Measurements from ENCODE around the gene VGLL4.

Gene VGLL4

GRCh38 chr3:11555211-11555782 lies 88.4 kb downstream of the VGLL4 start:
- Histone ChIP-seq H3K9me3 (ENCODE audit: control insufficient read depth in 2 of 2, low read length in 2 of 2) (no peaks in the 10 kb centered on the region), H3K36me3 (ENCODE audit: control insufficient read depth in 2 of 2, insufficient read depth in 2 of 2, low read length in 2 of 2) (peaks cover 16 to 21% of the 10 kb centered on the region in 2 donors), H3K27me3 (ENCODE audit: control insufficient read depth in 1 of 2, insufficient read depth in 2 of 2, low read length in 2 of 2) (no peaks in the 10 kb centered on the region), H3K4me3 (ENCODE audit: low read length in 2 of 2) (no peak overlapping the region), H3K9ac (ENCODE audit: low read length in 2 of 2) (no peak overlapping the region), H3K27ac (ENCODE audit: low read length) (no peak overlapping the region), H3K4me1 (ENCODE audit: control insufficient read depth, insufficient read depth, low read length) (peaks cover 46% of the 10 kb centered on the region)

- Histone ChIP-seq H3K4me1 (ENCODE audit: control insufficient read depth, insufficient read depth, low read length) (peaks cover 41% of the 10 kb centered on the region), H3K9ac (ENCODE audit: low read length in 2 of 2) (no peak overlapping the region), H3K27me3 (ENCODE audit: control insufficient read depth in 1 of 2, insufficient read depth in 2 of 2, low read length in 2 of 2) (no peaks in the 10 kb centered on the region), H3K4me3 (ENCODE audit: low read length in 2 of 2) (no peak overlapping the region), H3K36me3 (ENCODE audit: control insufficient read depth in 2 of 2, insufficient read depth in 2 of 2, low read length in 2 of 2) (peaks cover 16 to 21% of the 10 kb centered on the region in 2 donors), H3K27ac (ENCODE audit: low read length) (no peak overlapping the region), H3K9me3 (ENCODE audit: control insufficient read depth in 2 of 2, low read length in 2 of 2) (no peaks in the 10 kb centered on the region)
Measured at GRCh38 chr3:11554666-11555065, 89.0 kb downstream of the VGLL4 start.

- Histone ChIP-seq H3K9ac (ENCODE audit: low read length in 2 of 2) (no peak overlapping the region), H3K4me3 (ENCODE audit: low read length in 2 of 2) (no peak overlapping the region), H3K36me3 (ENCODE audit: control insufficient read depth in 2 of 2, insufficient read depth in 2 of 2, low read length in 2 of 2) (peaks cover 14 to 21% of the 10 kb centered on the region in 2 donors), H3K27me3 (ENCODE audit: control insufficient read depth in 1 of 2, insufficient read depth in 2 of 2, low read length in 2 of 2) (no peaks in the 10 kb centered on the region), H3K9me3 (ENCODE audit: control insufficient read depth in 2 of 2, low read length in 2 of 2) (no peaks in the 10 kb centered on the region), H3K4me1 (ENCODE audit: control insufficient read depth, insufficient read depth, low read length) (peaks cover 41% of the 10 kb centered on the region), H3K27ac (ENCODE audit: low read length) (peak overlapping the region; percentile 53)
Measured at GRCh38 chr3:11554236-11554610, 89.5 kb downstream of the VGLL4 start.

GRCh38 chr3:11553436-11554235 lies 90.1 kb downstream of the VGLL4 start:
- peaks cover 10 to 17% of the 10 kb centered on the region in 2 donors for H3K36me3 ChIP-seq (ENCODE audit: control insufficient read depth in 2 of 2, insufficient read depth in 2 of 2, low read length in 2 of 2)
- peak overlapping the region; percentile 53 for H3K27ac ChIP-seq (ENCODE audit: low read length)
- H3K9me3 ChIP-seq (ENCODE audit: control insufficient read depth in 2 of 2, low read length in 2 of 2), result no peaks in the 10 kb centered on the region
- H3K4me1 ChIP-seq (ENCODE audit: control insufficient read depth, insufficient read depth, low read length), result peaks cover 39% of the 10 kb centered on the region
- no peaks in the 10 kb centered on the region for H3K27me3 ChIP-seq (ENCODE audit: control insufficient read depth in 1 of 2, insufficient read depth in 2 of 2, low read length in 2 of 2)
- no peak overlapping the region for H3K4me3 ChIP-seq (ENCODE audit: low read length in 2 of 2)
- H3K9ac ChIP-seq (ENCODE audit: low read length in 2 of 2), result no peak overlapping the region

GRCh38 chr3:11552289-11553264 lies 91.1 kb downstream of the VGLL4 start:
- Histone ChIP-seq H3K27ac (ENCODE audit: low read length) (peak overlapping the region; percentile 53), H3K9me3 (ENCODE audit: control insufficient read depth in 2 of 2, low read length in 2 of 2) (no peaks in the 10 kb centered on the region), H3K9ac (ENCODE audit: low read length in 2 of 2) (no peak overlapping the region), H3K4me3 (ENCODE audit: low read length in 2 of 2) (no peak overlapping the region), H3K36me3 (ENCODE audit: control insufficient read depth in 2 of 2, insufficient read depth in 2 of 2, low read length in 2 of 2) (peaks cover 7 to 14% of the 10 kb centered on the region in 2 donors), H3K4me1 (ENCODE audit: control insufficient read depth, insufficient read depth, low read length) (peaks cover 33% of the 10 kb centered on the region), H3K27me3 (ENCODE audit: control insufficient read depth in 1 of 2, insufficient read depth in 2 of 2, low read length in 2 of 2) (no peaks in the 10 kb centered on the region)

- Histone ChIP-seq H3K36me3 (ENCODE audit: control insufficient read depth in 2 of 2, insufficient read depth in 2 of 2, low read length in 2 of 2) (peaks cover 7 to 11% of the 10 kb centered on the region in 2 donors), H3K4me1 (ENCODE audit: control insufficient read depth, insufficient read depth, low read length) (peaks cover 25% of the 10 kb centered on the region), H3K27me3 (ENCODE audit: control insufficient read depth in 1 of 2, insufficient read depth in 2 of 2, low read length in 2 of 2) (no peaks in the 10 kb centered on the region), H3K9me3 (ENCODE audit: control insufficient read depth in 2 of 2, low read length in 2 of 2) (no peaks in the 10 kb centered on the region), H3K4me3 (ENCODE audit: low read length in 2 of 2) (no peak overlapping the region), H3K9ac (ENCODE audit: low read length in 2 of 2) (no peak overlapping the region), H3K27ac (ENCODE audit: low read length) (no peak overlapping the region)
Measured at GRCh38 chr3:11551036-11551435, 92.7 kb downstream of the VGLL4 start.

- Histone ChIP-seq H3K27ac (ENCODE audit: low read length) (no peak overlapping the region), H3K4me3 (ENCODE audit: low read length in 2 of 2) (no peak overlapping the region), H3K27me3 (ENCODE audit: control insufficient read depth in 1 of 2, insufficient read depth in 2 of 2, low read length in 2 of 2) (no peaks in the 10 kb centered on the region), H3K36me3 (ENCODE audit: control insufficient read depth in 2 of 2, insufficient read depth in 2 of 2, low read length in 2 of 2) (peaks cover 5 to 6% of the 10 kb centered on the region in 2 donors), H3K9me3 (ENCODE audit: control insufficient read depth in 2 of 2, low read length in 2 of 2) (no peaks in the 10 kb centered on the region), H3K9ac (ENCODE audit: low read length in 2 of 2) (no peak overlapping the region), H3K4me1 (ENCODE audit: control insufficient read depth, insufficient read depth, low read length) (peaks cover 20% of the 10 kb centered on the region)
Measured at GRCh38 chr3:11549580-11550140, 94.1 kb downstream of the VGLL4 start.

GRCh38 chr3:11548721-11549131 lies 95.0 kb downstream of the VGLL4 start:
- Histone ChIP-seq H3K9ac (ENCODE audit: low read length in 2 of 2) (no peak overlapping the region), H3K4me3 (ENCODE audit: low read length in 2 of 2) (no peak overlapping the region), H3K27ac (ENCODE audit: low read length) (no peak overlapping the region), H3K36me3 (ENCODE audit: control insufficient read depth in 2 of 2, insufficient read depth in 2 of 2, low read length in 2 of 2) (no peaks in the 10 kb centered on the region), H3K9me3 (ENCODE audit: control insufficient read depth in 2 of 2, low read length in 2 of 2) (peaks cover 0 to 2% of the 10 kb centered on the region in 2 donors), H3K27me3 (ENCODE audit: control insufficient read depth in 1 of 2, insufficient read depth in 2 of 2, low read length in 2 of 2) (no peaks in the 10 kb centered on the region), H3K4me1 (ENCODE audit: control insufficient read depth, insufficient read depth, low read length) (peaks cover 15% of the 10 kb centered on the region)

GRCh38 chr3:11547498-11547897 lies 96.2 kb downstream of the VGLL4 start:
- H3K27me3 ChIP-seq (ENCODE audit: control insufficient read depth in 1 of 2, insufficient read depth in 2 of 2, low read length in 2 of 2), result no peaks in the 10 kb centered on the region
- no peaks in the 10 kb centered on the region for H3K36me3 ChIP-seq (ENCODE audit: control insufficient read depth in 2 of 2, insufficient read depth in 2 of 2, low read length in 2 of 2)
- no peak overlapping the region for H3K27ac ChIP-seq (ENCODE audit: low read length)
- peaks cover 0 to 2% of the 10 kb centered on the region in 2 donors for H3K9me3 ChIP-seq (ENCODE audit: control insufficient read depth in 2 of 2, low read length in 2 of 2)
- H3K9ac ChIP-seq (ENCODE audit: low read length in 2 of 2), result no peak overlapping the region
- H3K4me1 ChIP-seq (ENCODE audit: control insufficient read depth, insufficient read depth, low read length), result peaks cover 7% of the 10 kb centered on the region
- H3K4me3 ChIP-seq (ENCODE audit: low read length in 2 of 2), result no peak overlapping the region

GRCh38 chr3:11546657-11547302 lies 96.9 kb downstream of the VGLL4 start:
- no peaks in the 10 kb centered on the region for H3K27me3 ChIP-seq (ENCODE audit: control insufficient read depth in 1 of 2, insufficient read depth in 2 of 2, low read length in 2 of 2)
- no peak overlapping the region for H3K9ac ChIP-seq (ENCODE audit: low read length in 2 of 2)
- H3K4me3 ChIP-seq (ENCODE audit: low read length in 2 of 2), result no peak overlapping the region
- no peaks in the 10 kb centered on the region for H3K36me3 ChIP-seq (ENCODE audit: control insufficient read depth in 2 of 2, insufficient read depth in 2 of 2, low read length in 2 of 2)
- H3K4me1 ChIP-seq (ENCODE audit: control insufficient read depth, insufficient read depth, low read length), result peaks cover 7% of the 10 kb centered on the region
- H3K27ac ChIP-seq (ENCODE audit: low read length), result no peak overlapping the region
- peaks cover 0 to 2% of the 10 kb centered on the region in 2 donors for H3K9me3 ChIP-seq (ENCODE audit: control insufficient read depth in 2 of 2, low read length in 2 of 2)
